Fibroblast of lung (primary cell): ENCODE measurements around the gene MEFV.

Experiments
- EZH2 ChIP-seq: IDR thresholded peaks from 2 replicates; pipeline ENCODE4 v1.5.1; 2012; ENCODE audit warnings: low read length, control low read depth, mild to moderate bottlenecking; ENCODE audit errors: missing control alignments
- TF ChIP-seq, protein P1 (sequence below), 2 donors: IDR thresholded peaks in 1 of 2; conservative IDR thresholded peaks in 1 of 2; 1 replicate in 1 of 2; 2 replicates in 1 of 2; pipeline ENCODE4 v1.5.1; 2011 to 2012; ENCODE audit warnings: low read length in 2 of 2, control low read depth in 1 of 2, inconsistent platforms in 1 of 2, low read depth in 1 of 2, mild to moderate bottlenecking in 1 of 2

DNA sequence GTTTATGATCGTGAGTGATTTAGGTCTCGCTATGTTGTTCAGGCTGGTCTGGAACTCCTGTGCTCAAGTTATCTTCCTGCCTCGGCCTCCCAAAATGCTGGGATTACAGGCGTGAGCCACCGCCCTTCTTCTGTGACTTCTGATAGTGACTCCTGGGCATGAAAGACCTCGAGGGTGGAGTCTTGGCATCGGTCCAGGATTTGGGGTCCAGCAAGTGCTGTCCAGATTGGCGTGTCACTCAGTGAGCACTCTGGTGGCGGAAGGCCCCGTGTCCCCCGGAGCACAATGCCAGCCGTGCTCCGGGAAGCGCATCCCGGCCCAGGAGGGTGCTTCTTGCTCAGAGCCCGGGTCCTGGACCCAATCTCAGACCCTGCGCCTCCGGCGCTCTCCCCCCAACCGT lies 61.6 kb downstream of the MEFV start:
- TF ChIP-seq, protein P1, sequence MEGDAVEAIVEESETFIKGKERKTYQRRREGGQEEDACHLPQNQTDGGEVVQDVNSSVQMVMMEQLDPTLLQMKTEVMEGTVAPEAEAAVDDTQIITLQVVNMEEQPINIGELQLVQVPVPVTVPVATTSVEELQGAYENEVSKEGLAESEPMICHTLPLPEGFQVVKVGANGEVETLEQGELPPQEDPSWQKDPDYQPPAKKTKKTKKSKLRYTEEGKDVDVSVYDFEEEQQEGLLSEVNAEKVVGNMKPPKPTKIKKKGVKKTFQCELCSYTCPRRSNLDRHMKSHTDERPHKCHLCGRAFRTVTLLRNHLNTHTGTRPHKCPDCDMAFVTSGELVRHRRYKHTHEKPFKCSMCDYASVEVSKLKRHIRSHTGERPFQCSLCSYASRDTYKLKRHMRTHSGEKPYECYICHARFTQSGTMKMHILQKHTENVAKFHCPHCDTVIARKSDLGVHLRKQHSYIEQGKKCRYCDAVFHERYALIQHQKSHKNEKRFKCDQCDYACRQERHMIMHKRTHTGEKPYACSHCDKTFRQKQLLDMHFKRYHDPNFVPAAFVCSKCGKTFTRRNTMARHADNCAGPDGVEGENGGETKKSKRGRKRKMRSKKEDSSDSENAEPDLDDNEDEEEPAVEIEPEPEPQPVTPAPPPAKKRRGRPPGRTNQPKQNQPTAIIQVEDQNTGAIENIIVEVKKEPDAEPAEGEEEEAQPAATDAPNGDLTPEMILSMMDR (conservative IDR thresholded peaks at IDR 0.05 in 1 of 2, IDR thresholded peaks at IDR 0.05 in 1 of 2; ENCODE audit: low read depth in 1 of 2, low read length in 2 of 2): no peak
- TF ChIP-seq EZH2: no peak
